NCI-H1694 (cell line): ENCODE results near the gene ZNF620.
A peak's percentile ranks its signal among the peaks of the same experiment; 100 is the strongest.
"Not testable (repeated sequence)": the region's sequence is repeated elsewhere in the genome, so short reads cannot be mapped to it uniquely, and the experiment has no call there.

Source experiments
- DNase-seq: peaks from one replicate; lab custom pipeline; 2025; lab: John Stamatoyannopoulos, UW

The ZNF620 gene

GRCh38 chr3:40505599-40506462 lies at the start of gene ZNF620:
Gene ZNF620 (plus strand): TSS chr3:40506039. CDS start chr3:40506353, 314 bp downstream.
- peak; percentile 26 for DNase-seq

- no peak for DNase-seq
These were observed 49.4 kb upstream of the ZNF620 start for GRCh38 chr3:40456279-40456939.

GRCh38 chr3:40456940-40457823 lies 48.7 kb upstream of the ZNF620 start, which contains the start of gene RPL14:
Gene RPL14 (plus strand): TSS chr3:40457339. CDS start chr3:40457472, 133 bp downstream.
- DNase-seq = peak; percentile 37

GRCh38 chr3:40458473-40458872 lies 47.4 kb upstream of the ZNF620 start:
- DNase-seq = no peak

- not testable (repeated sequence) for DNase-seq
These were observed 45.4 kb upstream of the ZNF620 start for GRCh38 chr3:40460481-40460880.

GRCh38 chr3:40461161-40461560 lies 44.7 kb upstream of the ZNF620 start:
- no peak for DNase-seq

- not testable (repeated sequence) for DNase-seq
These were observed 43.0 kb upstream of the ZNF620 start for GRCh38 chr3:40462838-40463237.

GRCh38 chr3:40463579-40463978 lies 42.3 kb upstream of the ZNF620 start:
- DNase-seq = no peak

- DNase-seq = no peak
These were observed 41.3 kb upstream of the ZNF620 start for GRCh38 chr3:40464339-40465110.

GRCh38 chr3:40465111-40465407 lies 40.8 kb upstream of the ZNF620 start:
- no peak for DNase-seq

- DNase-seq = no peak
These were observed 40.4 kb upstream of the ZNF620 start for GRCh38 chr3:40465456-40465855.

- DNase-seq = no peak
These were observed 37.8 kb upstream of the ZNF620 start for GRCh38 chr3:40468018-40468417.

- no peak for DNase-seq
These were observed 35.1 kb upstream of the ZNF620 start for GRCh38 chr3:40470701-40471100.

- no peak for DNase-seq
These were observed 29.1 kb upstream of the ZNF620 start, which contains the start of gene ZNF619 for GRCh38 chr3:40476478-40477470. Gene ZNF619 (plus strand): TSS chr3:40477122. CDS start chr3:40477980, 858 bp downstream.

GRCh38 chr3:40477666-40478065 lies 28.2 kb upstream of the ZNF620 start:
- DNase-seq = no peak

- DNase-seq = no peak
These were observed 18.7 kb upstream of the ZNF620 start for GRCh38 chr3:40487172-40487571.

- DNase-seq = no peak
These were observed 14.9 kb upstream of the ZNF620 start for GRCh38 chr3:40490916-40491315.

GRCh38 chr3:40494698-40495097 lies 11.1 kb upstream of the ZNF620 start:
- DNase-seq = no peak

- DNase-seq = no peak
These were observed 8.6 kb upstream of the ZNF620 start for GRCh38 chr3:40497288-40497687.

- DNase-seq = no peak
These were observed 5.9 kb upstream of the ZNF620 start for GRCh38 chr3:40499952-40500351.
